ENCODE measurements around the gene THEM5. TPM values are rescaled to one million over a fixed set of nuclear protein-coding genes. Genes with fewer than 3 reads are reported as not detected.

The THEM5 gene
- total RNA-seq, 4 donors from 2014 or later: not detected

DNA sequence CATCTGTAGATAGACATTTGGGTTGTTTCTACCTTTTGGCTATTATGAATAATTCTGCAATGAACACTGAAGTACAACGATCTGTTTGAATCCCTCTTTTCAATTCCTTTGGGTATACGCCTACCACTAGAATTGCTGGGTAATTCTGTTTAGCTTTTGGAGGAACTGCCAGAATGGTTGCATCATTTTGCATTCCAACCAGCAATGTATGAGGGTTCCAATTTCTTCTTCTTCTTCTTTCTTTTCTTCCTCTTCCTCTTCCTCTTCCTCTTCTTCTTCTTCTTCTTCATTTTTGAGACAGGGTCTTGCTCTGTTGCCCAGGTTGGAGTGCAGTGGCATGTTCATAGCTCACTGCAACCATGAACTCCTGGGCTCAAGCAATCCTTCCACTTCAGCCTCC lies 13.8 kb upstream of the THEM5 start:
- H3K27me3 ChIP-seq: no peaks in the 10 kb centered on the region
- no peaks in the 10 kb centered on the region for H3K4me1 ChIP-seq
- H3K36me3 ChIP-seq: no peaks in the 10 kb centered on the region
- H3K27ac ChIP-seq: no peak overlapping the region
- no peak for DNase-seq
- no peaks in the 10 kb centered on the region for H3K9me3 ChIP-seq
- H3K4me3 ChIP-seq: no peak overlapping the region
- TF ChIP-seq POLR2A (IDR thresholded peaks at IDR 0.05): no peak
- TF ChIP-seq, protein P1, sequence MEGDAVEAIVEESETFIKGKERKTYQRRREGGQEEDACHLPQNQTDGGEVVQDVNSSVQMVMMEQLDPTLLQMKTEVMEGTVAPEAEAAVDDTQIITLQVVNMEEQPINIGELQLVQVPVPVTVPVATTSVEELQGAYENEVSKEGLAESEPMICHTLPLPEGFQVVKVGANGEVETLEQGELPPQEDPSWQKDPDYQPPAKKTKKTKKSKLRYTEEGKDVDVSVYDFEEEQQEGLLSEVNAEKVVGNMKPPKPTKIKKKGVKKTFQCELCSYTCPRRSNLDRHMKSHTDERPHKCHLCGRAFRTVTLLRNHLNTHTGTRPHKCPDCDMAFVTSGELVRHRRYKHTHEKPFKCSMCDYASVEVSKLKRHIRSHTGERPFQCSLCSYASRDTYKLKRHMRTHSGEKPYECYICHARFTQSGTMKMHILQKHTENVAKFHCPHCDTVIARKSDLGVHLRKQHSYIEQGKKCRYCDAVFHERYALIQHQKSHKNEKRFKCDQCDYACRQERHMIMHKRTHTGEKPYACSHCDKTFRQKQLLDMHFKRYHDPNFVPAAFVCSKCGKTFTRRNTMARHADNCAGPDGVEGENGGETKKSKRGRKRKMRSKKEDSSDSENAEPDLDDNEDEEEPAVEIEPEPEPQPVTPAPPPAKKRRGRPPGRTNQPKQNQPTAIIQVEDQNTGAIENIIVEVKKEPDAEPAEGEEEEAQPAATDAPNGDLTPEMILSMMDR (IDR thresholded peaks at IDR 0.05): no peak
- intact Hi-C loops (cut with DNase I; ENCODE audit: low total_unique reads): no loop called here

GRCh38 chr1:151864411-151864810 lies 10.9 kb upstream of the THEM5 start:
- intact Hi-C loops (cut with DNase I; ENCODE audit: low total_unique reads): no loop called here
- TF ChIP-seq, protein P1 (IDR thresholded peaks at IDR 0.05): no peak
- TF ChIP-seq POLR2A (IDR thresholded peaks at IDR 0.05): no peak
- Histone ChIP-seq H3K4me3 (no peak overlapping the region), H3K4me1 (no peaks in the 10 kb centered on the region), H3K9me3 (no peaks in the 10 kb centered on the region), H3K36me3 (no peaks in the 10 kb centered on the region), H3K27me3 (no peaks in the 10 kb centered on the region), H3K27ac (no peak overlapping the region)
- DNase-seq: no peak

DNA sequence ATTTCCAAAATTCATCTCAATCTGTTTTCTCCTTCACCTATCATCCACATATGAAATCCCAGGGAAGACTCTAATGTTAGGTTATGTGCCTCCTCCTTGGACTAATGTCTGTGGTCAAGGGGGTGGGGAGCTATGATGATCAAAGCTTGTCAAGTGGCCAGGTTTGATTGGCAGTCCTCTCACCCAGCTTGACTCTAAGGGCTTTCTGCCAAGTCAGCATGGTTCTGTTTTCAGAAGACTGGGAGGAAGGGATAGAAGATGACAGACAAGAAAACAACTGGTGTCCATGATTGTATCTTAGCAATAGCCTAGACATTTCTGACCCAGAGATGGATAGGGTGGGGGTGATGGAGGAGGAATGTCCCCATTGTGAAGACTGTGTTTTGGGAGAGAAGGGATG lies 9.1 kb upstream of the THEM5 start:
- H3K36me3 ChIP-seq: no peaks in the 10 kb centered on the region
- intact Hi-C loops (cut with DNase I; ENCODE audit: low total_unique reads): no loop called here
- TF ChIP-seq, protein P1 (IDR thresholded peaks at IDR 0.05): no peak
- no peak for TF ChIP-seq POLR2A (IDR thresholded peaks at IDR 0.05)
- DNase-seq: no peak
- no peaks in the 10 kb centered on the region for H3K4me1 ChIP-seq
- no peaks in the 10 kb centered on the region for H3K9me3 ChIP-seq
- H3K27ac ChIP-seq: no peak overlapping the region
- H3K4me3 ChIP-seq: no peak overlapping the region
- no peaks in the 10 kb centered on the region for H3K27me3 ChIP-seq

DNA sequence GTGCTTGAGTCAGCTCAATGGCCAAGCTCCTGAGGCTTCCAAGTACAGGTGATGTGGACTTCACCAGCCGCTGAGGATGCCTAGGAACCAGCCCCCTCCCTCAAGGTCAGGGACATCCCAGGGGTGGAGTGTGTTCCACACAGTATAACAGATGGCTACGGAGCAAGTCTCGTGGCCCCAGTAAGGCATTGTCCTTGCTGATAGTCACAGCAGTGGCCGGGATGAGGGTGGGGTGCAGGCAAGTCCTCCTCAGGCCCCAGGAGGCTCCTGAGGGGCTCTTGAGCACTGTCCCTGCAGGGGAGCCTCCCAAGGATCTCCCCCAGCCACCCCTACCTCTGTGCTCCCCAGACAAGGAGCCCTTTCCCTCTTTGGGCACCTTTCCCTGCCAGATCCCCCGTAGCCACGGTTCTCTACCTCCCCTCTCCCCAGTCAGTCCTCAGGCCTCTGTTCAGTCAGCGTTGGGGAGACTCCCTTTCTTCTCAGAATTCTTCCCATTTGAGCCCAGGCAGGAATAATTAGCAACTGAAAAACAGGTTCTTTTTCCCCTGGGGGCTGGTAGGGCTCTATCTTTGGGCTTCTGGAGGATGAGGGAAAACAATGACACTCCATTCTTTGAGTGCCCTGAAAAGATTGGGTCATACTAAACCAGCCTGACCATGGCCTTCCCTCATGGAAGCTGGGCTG lies 7.1 kb upstream of the THEM5 start:
- no peak overlapping the region for H3K4me3 ChIP-seq
- H3K27me3 ChIP-seq: no peaks in the 10 kb centered on the region
- TF ChIP-seq, protein P1 (IDR thresholded peaks at IDR 0.05): no peak
- TF ChIP-seq POLR2A (IDR thresholded peaks at IDR 0.05): no peak
- no peak for DNase-seq
- no peak overlapping the region for H3K27ac ChIP-seq
- intact Hi-C loops (cut with DNase I; ENCODE audit: low total_unique reads): no loop called here
- H3K9me3 ChIP-seq: no peaks in the 10 kb centered on the region
- H3K36me3 ChIP-seq: no peaks in the 10 kb centered on the region
- H3K4me1 ChIP-seq: no peaks in the 10 kb centered on the region

GRCh38 chr1:151859891-151860293 lies 6.4 kb upstream of the THEM5 start:
- H3K27ac ChIP-seq: no peak overlapping the region
- TF ChIP-seq POLR2A (IDR thresholded peaks at IDR 0.05): no peak
- TF ChIP-seq, protein P1 (IDR thresholded peaks at IDR 0.05): no peak
- no peaks in the 10 kb centered on the region for H3K27me3 ChIP-seq
- no peaks in the 10 kb centered on the region for H3K9me3 ChIP-seq
- H3K36me3 ChIP-seq: no peaks in the 10 kb centered on the region
- intact Hi-C loops (cut with DNase I; ENCODE audit: low total_unique reads): no loop called here
- no peaks in the 10 kb centered on the region for H3K4me1 ChIP-seq
- no peak for DNase-seq
- no peak overlapping the region for H3K4me3 ChIP-seq

Data from uterus (tissue), 4 donors.